ENCODE measurements around the gene CCDC57.

DNA sequence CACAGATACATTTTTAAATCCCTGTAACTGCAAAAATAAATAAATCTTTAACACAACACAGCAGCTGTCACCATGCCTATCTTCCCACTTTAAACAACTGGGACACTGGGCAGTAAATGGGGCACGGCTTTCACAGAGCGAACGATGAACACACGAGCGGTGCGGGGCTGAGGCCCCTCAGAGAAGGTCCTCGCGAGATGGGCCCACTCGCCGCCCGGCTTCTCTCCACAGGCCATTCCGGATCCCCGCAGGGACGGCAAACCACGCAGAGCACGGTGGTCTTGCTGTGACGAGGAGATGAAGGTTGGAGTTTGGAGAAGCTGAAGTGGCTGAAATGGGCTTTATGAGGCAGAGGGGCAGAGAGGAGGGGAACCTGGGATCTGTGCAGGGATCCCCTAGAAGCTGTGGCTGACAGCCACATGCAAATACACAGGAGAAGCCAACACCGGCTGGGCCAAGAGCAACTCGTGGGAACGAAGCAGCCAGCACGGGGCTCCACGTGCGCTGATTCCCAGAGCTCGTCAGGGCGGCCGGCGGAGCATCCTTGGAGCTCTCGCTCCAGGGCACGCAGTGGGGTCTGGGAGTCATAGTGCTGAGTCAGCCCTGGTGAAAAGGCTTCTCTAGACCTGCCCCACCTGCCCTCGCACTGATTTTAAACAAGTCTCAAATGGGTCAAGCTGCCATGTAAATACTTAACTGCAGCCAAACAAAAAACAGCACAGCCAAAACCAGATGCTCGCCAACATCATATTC, 31.7 kb downstream of the CCDC57 start:
- TF ChIP-seq, protein P1, sequence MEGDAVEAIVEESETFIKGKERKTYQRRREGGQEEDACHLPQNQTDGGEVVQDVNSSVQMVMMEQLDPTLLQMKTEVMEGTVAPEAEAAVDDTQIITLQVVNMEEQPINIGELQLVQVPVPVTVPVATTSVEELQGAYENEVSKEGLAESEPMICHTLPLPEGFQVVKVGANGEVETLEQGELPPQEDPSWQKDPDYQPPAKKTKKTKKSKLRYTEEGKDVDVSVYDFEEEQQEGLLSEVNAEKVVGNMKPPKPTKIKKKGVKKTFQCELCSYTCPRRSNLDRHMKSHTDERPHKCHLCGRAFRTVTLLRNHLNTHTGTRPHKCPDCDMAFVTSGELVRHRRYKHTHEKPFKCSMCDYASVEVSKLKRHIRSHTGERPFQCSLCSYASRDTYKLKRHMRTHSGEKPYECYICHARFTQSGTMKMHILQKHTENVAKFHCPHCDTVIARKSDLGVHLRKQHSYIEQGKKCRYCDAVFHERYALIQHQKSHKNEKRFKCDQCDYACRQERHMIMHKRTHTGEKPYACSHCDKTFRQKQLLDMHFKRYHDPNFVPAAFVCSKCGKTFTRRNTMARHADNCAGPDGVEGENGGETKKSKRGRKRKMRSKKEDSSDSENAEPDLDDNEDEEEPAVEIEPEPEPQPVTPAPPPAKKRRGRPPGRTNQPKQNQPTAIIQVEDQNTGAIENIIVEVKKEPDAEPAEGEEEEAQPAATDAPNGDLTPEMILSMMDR (IDR thresholded peaks at IDR 0.05): no peak
- TF ChIP-seq POLR2A (IDR thresholded peaks at IDR 0.05): no peak

Data from heart left ventricle (tissue), 13 donors.